NCI-H82 (cell line): ENCODE data around the gene NKIRAS2.
A peak's percentile ranks its signal among the peaks of the same experiment; 100 is the strongest.

Source experiments
- DNase-seq: peaks from one replicate; lab custom pipeline; 2025; lab: John Stamatoyannopoulos, UW

The NKIRAS2 gene

GRCh38 chr17:42026857-42027589 is 7.1 kb downstream of the NKIRAS2 start:
- peak; percentile 31 for DNase-seq

GRCh38 chr17:42027590-42027889 is 7.7 kb downstream of the NKIRAS2 start:
- no peak for DNase-seq

DNA sequence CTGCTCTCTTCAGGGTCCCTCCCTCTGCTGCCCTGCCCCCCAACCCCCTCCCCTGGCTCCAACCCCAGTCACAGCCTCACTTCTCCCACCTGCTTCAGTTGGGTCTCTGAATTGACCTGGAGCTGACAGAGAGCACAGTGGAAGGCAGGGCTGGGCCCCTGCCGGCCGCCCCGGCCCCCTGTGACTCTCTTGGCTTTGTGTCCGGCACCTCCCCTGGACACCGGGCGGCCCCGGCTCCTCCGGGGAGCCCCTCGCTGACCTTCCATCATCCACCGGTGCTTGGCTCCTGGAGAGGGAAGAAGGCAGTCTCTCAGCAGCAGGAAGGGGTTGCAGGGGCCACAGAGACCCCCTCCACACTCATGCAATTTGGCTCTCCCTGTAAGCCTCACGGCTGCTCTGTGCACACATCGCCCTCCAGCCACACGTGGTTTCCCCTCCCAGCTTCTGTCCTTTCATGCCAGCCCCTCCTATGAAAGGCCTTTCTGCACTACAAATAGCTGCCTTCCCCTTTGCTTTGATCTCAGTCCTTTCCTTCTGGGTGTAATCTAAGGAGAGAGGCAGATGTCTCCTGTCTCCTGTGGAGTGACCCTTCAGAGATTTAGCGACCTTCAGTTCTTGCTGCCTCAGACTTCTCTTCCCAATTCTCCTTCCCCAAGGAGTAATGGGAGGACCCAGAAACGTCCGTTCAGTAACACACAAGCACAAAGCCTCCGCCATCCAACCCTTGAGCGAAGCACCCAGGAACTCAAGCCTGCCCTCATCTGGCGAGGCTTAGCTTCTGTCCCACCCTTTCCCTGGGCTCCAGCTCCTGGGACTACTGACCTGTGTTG is 8.3 kb downstream of the NKIRAS2 start:
- peak; percentile 69 for DNase-seq

- DNase-seq, result no peak
Observed at GRCh38 chr17:42028791-42029127, 8.9 kb downstream of the NKIRAS2 start.

DNA sequence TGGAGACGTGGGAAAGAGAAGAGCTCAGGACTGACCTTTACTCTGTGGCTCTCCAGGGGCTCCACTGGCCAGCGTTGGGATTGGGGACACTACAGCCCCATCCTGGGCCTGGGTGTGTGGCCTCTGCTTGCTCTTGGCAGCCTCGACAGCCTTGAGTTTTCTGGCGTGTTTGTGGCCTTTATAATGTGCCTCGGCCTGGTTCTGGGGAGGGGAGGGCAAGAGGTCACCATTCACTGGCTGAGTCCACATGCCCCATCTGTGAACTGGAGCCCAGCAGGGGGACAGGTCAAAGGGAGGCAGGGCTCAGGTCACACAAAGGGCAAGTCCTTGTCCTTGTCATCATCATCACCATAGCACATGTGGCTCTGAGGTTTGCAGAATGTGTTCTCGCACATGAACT is 11.7 kb downstream of the NKIRAS2 start:
- DNase-seq, result no peak

DNA sequence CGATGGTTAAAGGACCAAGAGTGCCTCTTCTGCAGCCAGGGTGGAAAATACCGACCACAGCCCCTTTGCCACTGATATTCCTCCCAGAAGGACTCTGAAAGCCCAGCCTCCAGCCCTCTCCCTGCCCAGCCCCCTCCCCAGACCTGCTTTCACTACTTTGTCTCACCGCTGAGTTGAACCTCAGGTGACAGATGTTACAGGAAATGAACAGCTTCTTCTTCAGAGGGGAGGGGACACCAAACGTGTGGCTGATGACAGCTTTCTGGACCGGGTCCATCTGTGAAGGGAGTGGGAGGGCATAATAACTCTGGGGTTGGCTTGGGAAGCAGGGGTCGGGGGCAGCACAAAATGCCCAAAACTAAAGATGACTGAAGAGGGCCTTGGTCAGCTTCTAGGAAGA is 14.2 kb downstream of the NKIRAS2 start:
- DNase-seq, result peak; percentile 65

DNA sequence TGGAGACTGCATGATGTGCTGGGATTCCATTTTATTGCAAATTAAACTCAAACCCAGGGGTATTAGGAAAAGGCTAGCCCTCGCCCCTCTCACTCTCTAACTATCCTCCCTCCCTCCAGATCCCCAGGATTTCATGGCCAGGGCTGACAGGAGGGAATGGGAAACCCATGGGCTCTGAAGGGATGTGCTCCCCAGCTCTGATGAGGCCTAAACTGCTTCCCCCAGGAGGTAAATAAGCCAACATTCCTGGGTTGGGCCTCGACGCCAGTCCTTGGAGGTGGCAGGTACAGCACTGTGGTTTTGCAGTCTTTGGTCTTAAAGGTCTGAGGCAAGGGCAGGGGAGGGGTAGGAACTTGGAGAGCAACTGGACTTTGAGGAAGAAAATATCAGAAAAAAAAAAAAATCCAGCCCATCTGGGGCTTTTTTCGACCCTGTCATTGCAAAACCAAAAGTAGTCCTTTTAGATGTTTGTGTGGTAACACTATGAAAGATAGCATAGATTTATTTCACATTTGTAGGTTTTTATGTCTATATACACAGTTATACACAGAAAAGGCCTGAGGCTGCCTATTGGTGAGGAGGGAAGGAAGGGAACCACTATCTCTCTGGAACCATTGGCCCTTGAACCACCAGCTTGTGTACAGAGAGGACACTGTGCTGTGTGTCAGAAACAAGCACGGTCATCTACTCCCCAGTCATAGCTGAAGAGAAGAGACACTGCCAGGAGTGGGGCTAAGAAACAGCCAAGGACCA is 18.5 kb downstream of the NKIRAS2 start:
- DNase-seq, result no peak

DNA sequence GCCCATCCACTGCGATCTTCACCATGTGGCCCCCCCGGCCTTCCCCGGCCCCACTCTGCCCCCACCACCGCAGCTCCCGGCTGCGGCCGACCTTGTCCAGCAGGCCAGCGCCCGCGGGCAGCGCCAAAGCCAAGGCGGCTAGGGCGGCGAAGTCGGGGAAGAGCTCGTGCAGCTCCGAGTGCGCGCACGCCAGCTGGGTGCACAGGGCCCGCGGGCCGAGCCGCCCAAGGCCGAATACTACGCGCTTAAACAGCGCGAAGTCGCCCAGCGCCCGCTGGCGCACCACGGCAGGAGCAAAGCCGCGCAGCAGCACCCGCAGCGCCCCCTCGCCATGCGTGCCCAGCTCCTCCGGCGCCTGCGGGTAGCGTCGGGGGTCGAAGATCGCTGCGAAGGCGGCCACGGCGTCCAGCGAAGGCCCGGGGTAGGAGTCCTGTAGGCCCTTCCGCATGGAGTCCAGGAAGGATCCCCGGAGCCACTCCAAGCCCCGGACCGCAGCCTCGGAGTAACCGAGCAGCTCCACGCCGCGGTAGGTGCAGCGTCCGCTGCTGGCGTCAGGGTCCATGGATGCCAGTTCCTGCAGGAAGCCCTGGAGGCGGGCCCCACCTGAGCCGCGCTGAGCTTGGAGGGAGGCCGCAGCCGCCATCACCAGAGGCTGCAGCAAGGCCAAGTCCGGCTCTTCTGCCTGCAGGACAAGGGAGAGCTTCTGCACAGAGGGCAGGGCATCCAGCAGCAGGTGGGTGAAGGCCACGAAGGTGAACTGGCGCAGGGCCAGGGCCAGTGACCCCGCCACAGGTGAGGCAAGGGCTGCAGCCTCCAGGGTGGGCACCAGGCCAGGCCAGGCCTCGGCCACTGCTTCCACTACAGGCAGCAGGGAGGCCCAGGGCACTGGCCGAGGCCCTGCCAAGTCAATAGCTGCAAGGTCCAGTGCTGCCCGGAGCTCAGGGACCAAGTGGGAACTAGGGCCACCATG is 20.2 kb downstream of the NKIRAS2 start:
- DNase-seq, result no peak

- no peak for DNase-seq
Observed at GRCh38 chr17:42040818-42041217, 20.9 kb downstream of the NKIRAS2 start.

- no peak for DNase-seq
Observed at GRCh38 chr17:42041619-42042018, 21.7 kb downstream of the NKIRAS2 start.

DNA sequence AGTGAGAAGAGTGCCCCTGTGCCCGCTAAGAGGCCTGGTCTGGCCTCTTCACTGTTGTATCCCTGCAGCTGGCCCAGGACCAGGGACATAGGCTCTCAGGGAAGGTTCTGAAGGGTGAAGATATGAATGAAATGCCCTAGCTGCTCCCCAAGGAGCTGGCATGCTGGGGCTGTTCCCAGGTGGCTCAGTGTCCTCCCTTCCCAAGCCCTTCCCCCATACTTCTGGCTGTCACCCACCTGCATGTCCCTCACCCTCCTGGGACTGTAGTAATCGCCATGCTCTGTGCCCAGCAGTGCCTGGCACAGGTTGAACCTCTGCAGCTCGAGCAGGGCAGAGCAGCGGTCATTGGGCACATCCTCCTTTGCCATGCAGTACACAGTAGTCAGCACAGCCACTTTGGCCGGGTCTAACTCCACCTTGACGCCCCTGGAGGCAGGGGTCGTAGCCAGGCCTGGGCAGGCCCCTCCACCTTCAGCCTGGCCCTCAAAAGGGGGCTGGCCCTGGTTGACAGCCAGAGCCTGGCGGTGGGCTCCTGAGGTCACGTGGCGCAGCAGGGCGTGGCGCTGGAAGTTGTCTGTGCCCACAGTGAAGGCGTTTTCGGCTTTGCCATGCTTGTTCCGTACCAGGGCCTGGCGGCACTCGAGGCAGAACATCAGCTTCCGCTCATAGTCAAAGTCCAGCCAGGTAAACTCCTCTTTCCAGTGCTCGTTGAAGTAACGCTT is 22.9 kb downstream of the NKIRAS2 start:
- DNase-seq, result no peak

DNA sequence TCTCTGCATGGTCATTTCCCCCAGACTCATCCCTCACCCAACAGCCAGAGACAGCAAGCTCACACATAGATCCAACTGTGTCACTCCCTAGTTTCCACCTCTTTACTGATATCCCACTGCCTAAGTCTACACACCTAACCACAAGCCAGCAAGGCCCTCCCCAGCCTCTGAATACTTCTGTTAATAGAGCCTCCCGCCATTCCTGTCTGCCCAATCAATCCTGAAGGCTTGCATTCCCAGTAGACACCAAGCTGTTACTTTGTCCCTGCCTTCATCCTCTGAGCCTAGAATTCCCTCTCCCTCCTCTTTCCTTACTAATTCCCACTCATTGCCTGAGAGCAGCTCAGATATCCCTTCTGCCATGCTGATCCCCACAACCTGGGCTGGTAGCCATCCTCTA is 25.8 kb downstream of the NKIRAS2 start:
- DNase-seq, result no peak

- DNase-seq, result no peak
Observed at GRCh38 chr17:42047343-42047742, 27.5 kb downstream of the NKIRAS2 start.

DNA sequence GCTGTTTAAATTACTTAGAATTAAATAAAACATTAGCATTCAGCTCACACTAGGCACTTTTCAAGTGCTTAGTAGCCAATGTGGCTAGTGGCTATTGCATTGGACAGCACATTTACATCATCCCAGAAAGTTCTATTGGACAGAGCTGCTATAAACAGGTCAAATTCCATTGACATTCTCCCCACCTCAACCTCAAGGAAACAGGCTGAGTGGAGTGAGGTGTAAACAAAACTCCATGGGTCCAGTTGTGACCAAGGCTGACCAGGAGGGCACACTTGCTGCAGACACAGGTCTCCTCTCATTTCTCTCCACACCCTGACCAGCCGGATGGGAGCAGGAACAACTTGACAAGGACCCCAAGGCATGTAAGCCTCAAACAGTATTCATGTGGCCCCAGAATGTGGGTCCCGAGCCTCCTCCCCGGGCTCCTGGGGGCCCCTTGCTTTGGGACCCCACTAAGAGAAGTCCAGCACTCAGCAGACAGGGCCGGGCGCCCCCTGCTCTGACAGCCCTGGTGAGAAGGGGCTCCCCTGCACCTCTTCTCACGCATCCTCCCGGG is 30.0 kb downstream of the NKIRAS2 start:
- DNase-seq, result no peak

DNA sequence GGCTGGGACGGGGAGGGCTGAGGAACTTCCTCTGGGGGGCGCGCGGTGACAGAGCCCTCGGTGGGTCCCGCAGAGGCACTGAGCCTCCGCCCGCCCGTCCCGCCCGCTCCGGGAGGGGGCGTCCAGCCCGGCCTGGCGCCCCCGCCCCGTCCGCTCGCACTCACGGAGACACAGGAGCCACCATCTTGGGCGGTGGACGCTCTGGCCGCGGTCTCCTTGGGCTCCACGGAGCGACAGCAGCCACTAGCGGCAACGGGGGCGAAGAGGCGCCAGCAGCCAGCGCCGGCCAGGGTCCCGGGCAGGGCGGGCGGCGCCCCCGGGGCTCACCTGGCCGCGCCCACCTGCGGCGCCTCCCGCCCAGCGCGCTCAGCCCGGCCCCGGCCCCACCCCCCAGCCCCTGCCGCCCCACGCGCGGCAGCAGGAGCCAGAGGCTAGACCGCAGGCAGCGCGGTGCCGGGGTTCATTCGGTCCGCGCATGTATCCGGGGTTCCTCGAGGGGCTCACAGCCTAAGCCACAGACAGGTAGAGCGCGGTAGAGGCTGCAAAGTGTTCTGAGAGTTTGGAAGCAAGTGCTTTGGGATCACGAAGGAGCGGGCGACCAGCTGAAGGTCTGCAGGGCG is 30.6 kb downstream of the NKIRAS2 start, which contains the start of gene C17orf113:
TSS of gene C17orf113 (minus strand) at position 209 of the 620 bp plus-strand sequence. CDS start 7,225 bp downstream, outside the sequence.
- DNase-seq, result peak; percentile 78

DNA sequence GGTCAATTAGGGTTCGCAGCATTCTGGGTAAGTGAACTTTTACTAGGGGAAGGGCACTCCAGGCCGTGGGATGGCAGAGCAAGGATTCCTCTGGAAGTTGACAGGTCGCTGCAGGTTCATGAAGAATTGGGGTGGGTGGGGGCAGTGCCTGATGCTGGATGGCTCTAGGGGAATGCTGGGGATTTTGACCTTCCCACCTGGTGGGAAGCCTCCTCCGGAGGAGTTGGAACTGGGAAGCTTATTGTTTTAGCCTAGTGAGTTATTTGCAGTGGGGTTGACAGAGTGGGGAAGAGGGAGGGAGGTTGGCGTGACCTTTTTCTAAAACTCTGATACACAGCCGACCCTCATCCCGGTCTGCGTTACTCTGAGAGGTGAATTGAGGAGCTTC is 31.1 kb downstream of the NKIRAS2 start:
- no peak for DNase-seq

DNA sequence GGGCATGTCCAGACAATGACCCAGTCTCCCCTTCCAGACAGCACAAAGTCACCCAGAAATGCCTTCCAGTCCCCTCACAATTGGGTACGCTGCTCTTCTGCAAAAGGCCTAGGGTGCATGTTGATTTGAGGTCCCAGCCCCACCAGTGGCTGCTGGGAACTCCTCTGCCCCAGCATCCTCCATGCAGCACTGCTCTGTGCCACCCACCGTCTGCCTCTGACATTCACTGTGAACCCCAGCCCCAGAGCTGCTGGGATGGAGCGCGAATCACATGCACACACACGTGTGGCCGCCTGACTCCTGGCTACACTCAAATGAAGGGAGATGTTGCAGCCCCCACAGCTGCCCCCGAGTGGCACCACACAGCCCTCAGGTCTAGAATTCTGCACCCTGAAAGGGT is 31.8 kb downstream of the NKIRAS2 start:
- DNase-seq, result no peak

- DNase-seq, result no peak
Observed at GRCh38 chr17:42052346-42052877, 32.5 kb downstream of the NKIRAS2 start.

- no peak for DNase-seq
Observed at GRCh38 chr17:42053731-42054500, 34.0 kb downstream of the NKIRAS2 start.
